GM10266 (cell line): ENCODE measurements around the gene KNL1.

Experiments
- DNase-seq: peaks from one replicate; pipeline ENCODE4 v3.0.0; 2012; ENCODE audit errors: extremely low spot score
- CTCF ChIP-seq: IDR thresholded peaks from 2 replicates; pipeline ENCODE4 v1.5.1; 2012; ENCODE audit warnings: mild to moderate bottlenecking, low read depth; ENCODE audit not compliant: control insufficient read depth, insufficient read depth; ENCODE audit errors: missing control alignments

The KNL1 gene

GRCh38 chr15:40623361-40623760, 29.3 kb downstream of the KNL1 start:
- no peak for DNase-seq
- no peak for TF ChIP-seq CTCF

- no peak for TF ChIP-seq CTCF
- DNase-seq = no peak
Observed at GRCh38 chr15:40630313-40630712, 36.3 kb downstream of the KNL1 start.

- DNase-seq = no peak
Observed at GRCh38 chr15:40633178-40633577, 39.1 kb downstream of the KNL1 start.

GRCh38 chr15:40637221-40637745, 43.2 kb downstream of the KNL1 start:
- no peak for TF ChIP-seq CTCF
- no peak for DNase-seq

More at GRCh38 chr15:40633178-40633577, 39.1 kb downstream of the KNL1 start:
- no peak for TF ChIP-seq CTCF

- no peak for TF ChIP-seq CTCF
- no peak for DNase-seq
Observed at GRCh38 chr15:40639677-40640076, 45.6 kb downstream of the KNL1 start.

GRCh38 chr15:40647523-40647922, 53.5 kb downstream of the KNL1 start:
- DNase-seq = no peak
- TF ChIP-seq CTCF = no peak

DNA sequence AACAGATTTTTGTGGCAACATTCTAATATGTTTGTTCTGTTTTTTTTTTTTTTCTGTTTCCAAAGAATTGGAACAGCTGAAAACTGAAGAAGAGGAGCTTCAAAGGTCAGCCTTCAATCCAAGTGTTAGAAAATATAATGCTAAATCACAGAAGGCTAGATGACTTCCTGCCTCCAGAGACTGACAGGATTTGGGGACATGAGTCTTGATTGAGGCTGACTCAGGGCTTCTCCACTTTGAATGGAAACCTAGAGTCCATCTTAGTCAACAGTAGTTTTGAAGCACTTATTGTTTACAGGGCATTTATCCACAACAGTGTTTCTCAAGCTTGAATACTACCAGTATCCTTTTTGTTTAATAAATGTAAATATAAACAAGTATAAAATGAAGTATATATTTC, 56.4 kb downstream of the KNL1 start:
- no peak for TF ChIP-seq CTCF
- no peak for DNase-seq
